ENCODE measurements around the gene PLSCR2.

DNA sequence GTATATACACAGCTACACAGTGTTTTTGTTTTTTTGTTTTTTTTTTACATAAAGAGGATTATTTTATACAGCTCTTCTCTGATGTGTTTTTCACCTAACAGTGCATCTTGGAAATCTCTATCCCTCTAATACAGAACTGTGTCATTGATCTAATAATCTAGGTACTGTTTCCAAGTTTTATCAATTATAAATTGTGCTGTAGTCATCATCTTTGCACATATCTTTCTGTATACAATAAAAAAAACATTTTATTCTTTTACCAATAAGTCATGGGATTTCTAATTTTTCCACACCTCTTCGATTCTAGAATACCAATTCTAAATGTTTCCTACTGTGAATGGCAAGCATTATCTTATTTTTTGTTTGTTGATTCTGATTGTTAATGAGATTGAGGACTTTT is 1.7 kb upstream of the PLSCR2 start:
- no peak for TF ChIP-seq EP300 (IDR thresholded peaks at IDR 0.05)
- TF ChIP-seq, protein P1, sequence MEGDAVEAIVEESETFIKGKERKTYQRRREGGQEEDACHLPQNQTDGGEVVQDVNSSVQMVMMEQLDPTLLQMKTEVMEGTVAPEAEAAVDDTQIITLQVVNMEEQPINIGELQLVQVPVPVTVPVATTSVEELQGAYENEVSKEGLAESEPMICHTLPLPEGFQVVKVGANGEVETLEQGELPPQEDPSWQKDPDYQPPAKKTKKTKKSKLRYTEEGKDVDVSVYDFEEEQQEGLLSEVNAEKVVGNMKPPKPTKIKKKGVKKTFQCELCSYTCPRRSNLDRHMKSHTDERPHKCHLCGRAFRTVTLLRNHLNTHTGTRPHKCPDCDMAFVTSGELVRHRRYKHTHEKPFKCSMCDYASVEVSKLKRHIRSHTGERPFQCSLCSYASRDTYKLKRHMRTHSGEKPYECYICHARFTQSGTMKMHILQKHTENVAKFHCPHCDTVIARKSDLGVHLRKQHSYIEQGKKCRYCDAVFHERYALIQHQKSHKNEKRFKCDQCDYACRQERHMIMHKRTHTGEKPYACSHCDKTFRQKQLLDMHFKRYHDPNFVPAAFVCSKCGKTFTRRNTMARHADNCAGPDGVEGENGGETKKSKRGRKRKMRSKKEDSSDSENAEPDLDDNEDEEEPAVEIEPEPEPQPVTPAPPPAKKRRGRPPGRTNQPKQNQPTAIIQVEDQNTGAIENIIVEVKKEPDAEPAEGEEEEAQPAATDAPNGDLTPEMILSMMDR (IDR thresholded peaks at IDR 0.05): no peak
- no peak for TF ChIP-seq POLR2AphosphoS5 (IDR thresholded peaks at IDR 0.05)
